ENCODE measurements around the gene ZCCHC7.
"Not testable (repeated sequence)": the region's sequence is repeated elsewhere in the genome, so short reads cannot be mapped to it uniquely, and the experiment has no call there.

The ZCCHC7 gene

DNA sequence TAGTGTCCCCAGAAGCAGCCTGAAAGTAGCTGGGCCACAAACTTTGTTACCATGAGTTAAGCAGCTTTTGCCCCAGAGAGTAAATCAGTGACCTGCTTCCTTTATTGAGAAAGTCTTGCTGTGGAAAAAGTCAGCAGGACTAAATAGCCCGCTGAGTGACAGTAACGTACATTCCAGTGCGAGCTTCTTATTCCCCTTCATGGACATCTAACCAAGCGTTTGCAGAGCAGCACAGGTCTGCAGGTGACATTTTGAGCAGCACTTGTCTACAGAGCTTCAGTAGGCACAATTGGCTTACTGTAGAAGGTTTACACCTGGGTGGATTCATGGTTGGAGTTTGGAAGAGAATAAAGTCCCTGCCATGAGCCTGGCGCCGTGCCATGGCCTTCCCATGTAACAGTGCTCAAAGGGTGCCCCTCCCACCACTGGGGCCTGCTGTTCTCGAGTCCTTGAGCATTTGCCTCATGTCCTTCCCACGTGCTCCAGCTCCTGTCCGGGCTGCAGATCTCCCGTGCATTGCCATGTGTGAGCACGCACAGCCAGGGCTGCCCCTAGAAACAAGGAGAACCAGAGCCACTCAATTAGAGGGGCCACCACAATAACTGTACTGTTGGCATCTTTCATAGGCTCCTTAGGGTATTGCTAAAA lies 260.8 kb downstream of the ZCCHC7 start:
- Histone ChIP-seq H3K36me3 (ENCODE audit: control insufficient read depth, insufficient read depth, low read length) (no peaks in the 10 kb centered on the region), H3K27me3 (ENCODE audit: control insufficient read depth, insufficient read depth, low read length) (no peaks in the 10 kb centered on the region), H3K4me3 (ENCODE audit: low read length) (no peak overlapping the region), H3K4me1 (ENCODE audit: control insufficient read depth, insufficient read depth, low read length) (no peaks in the 10 kb centered on the region), H3K9ac (ENCODE audit: low read length) (no peak overlapping the region), H3K9me3 (ENCODE audit: control insufficient read depth, low read length) (no peaks in the 10 kb centered on the region)

DNA sequence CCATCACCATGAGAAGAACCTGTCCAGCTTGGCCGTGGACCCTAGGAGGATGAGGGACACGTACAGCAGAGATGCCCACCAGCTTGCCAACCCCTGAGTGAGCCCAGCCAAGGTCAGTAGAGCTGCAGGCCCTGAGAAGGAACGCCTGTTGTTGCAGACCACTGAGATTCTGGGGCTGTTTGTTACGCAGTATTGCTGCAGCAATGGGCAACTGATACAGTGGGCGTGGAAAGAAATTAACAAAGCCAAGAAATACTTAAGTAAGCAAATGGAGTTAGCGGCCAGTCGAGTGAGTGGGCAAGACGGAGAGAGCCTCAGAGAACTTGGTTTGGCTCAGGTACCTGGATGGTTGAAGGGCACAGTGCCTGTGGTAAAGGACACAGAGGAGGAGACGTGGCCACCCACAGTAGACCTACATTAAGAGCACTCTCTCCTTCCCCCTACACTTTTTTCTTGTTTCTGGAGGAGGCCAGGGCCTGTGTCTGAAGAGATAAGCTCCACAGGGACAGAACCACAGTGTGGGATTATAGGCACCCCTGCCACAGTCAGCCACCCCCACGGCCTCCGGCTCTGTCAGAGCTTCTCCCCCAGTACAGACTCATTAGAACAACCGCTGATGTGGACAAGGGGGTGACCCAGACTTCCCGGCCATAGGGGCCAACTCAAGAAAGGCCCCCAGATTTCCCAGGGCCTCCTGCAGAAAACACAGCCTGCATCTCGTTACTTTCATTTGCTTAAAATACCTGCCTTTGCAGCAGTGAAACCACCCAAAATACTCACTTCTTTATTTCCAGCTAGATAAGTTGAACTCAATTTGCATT lies 262.0 kb downstream of the ZCCHC7 start:
- Histone ChIP-seq H3K4me1 (ENCODE audit: control insufficient read depth, insufficient read depth, low read length) (no peaks in the 10 kb centered on the region), H3K4me3 (ENCODE audit: low read length) (no peak overlapping the region), H3K9ac (ENCODE audit: low read length) (no peak overlapping the region), H3K36me3 (ENCODE audit: control insufficient read depth, insufficient read depth, low read length) (no peaks in the 10 kb centered on the region), H3K27me3 (ENCODE audit: control insufficient read depth, insufficient read depth, low read length) (no peaks in the 10 kb centered on the region), H3K9me3 (ENCODE audit: control insufficient read depth, low read length) (no peaks in the 10 kb centered on the region)

DNA sequence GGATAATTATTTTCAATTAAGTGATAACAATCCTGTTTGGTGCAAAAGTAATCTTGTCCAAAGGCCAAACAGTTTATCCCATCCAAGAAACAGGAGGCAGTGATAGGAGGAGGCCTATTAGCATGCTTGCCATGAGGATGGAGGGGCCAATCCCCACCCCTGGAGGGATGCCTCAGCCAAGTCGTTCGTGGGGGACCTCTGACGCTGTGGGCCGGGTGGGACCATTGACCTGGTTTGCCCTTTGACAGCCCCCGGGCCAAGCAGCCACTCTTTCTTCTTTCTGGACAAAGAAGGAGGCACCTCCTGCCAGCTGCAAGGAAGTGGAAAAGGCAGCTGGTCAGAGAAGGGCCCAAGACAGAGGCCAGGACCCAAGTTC lies 262.6 kb downstream of the ZCCHC7 start:
- no peaks in the 10 kb centered on the region for H3K36me3 ChIP-seq (ENCODE audit: control insufficient read depth, insufficient read depth, low read length)
- no peaks in the 10 kb centered on the region for H3K9me3 ChIP-seq (ENCODE audit: control insufficient read depth, low read length)
- no peak overlapping the region for H3K9ac ChIP-seq (ENCODE audit: low read length)
- H3K4me1 ChIP-seq (ENCODE audit: control insufficient read depth, insufficient read depth, low read length): no peaks in the 10 kb centered on the region
- H3K4me3 ChIP-seq (ENCODE audit: low read length): no peak overlapping the region
- H3K27me3 ChIP-seq (ENCODE audit: control insufficient read depth, insufficient read depth, low read length): no peaks in the 10 kb centered on the region

DNA sequence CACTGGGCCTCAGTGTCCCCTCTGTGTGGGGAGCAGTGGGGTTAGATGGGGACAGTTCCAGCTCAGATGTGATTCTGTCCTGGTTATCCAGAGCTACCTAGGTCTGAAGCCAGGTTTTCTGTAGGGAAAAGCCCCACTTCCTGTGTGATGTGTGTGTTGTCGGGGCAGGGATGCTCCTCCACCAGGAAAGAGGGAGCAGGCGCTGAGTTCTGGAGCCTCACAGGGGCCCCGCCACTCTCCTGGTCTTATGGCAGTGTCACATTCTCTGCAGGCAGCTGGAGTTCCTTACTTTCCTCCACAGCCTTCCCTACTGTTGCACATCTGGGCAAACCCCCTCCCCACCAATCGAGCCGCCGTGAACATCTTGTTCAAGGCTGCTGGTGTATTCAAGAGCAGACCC lies 263.0 kb downstream of the ZCCHC7 start:
- no peak overlapping the region for H3K4me3 ChIP-seq (ENCODE audit: low read length)
- H3K27me3 ChIP-seq (ENCODE audit: control insufficient read depth, insufficient read depth, low read length): no peaks in the 10 kb centered on the region
- no peaks in the 10 kb centered on the region for H3K4me1 ChIP-seq (ENCODE audit: control insufficient read depth, insufficient read depth, low read length)
- no peak overlapping the region for H3K9ac ChIP-seq (ENCODE audit: low read length)
- no peaks in the 10 kb centered on the region for H3K36me3 ChIP-seq (ENCODE audit: control insufficient read depth, insufficient read depth, low read length)
- no peaks in the 10 kb centered on the region for H3K9me3 ChIP-seq (ENCODE audit: control insufficient read depth, low read length)

DNA sequence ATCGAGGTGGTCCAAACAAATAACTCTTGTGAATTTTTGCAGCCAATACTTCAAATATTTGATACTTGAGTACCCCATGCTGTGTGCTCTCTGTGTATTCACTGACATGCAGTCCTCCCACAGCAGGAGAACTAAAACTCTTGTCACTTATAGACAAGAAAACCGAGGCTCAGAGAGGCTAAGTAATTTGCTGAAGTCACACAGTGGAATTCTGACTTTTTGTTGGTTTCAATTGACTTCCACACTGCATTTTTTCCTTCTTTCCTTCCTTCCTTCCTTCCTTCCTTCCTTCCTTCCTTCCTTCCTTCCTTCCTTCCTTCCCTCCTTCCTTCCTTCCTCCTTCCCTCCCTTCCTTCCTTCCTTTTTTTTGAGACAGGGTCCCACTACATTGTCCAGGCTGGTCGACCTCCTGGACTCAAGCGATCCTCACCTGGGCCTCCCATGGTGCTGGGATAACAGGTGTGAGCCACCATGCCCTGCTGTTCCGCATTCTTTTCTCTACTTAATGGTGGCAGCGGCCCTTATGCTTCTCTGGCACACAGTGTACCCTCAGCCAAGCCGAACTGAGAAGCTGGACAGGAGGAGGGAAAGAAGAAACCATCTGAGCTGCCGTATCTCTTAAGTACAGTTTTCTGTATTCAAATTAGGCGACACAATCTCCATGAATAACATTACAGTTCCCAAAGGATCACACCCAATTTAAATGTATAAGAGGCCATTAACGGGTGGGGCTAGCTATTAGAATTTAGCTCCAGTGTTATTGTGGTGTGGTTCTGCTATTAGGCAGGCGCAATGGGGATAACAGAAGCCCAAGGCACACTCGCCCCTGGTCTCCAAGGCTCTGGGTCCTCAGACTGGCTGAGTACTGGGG lies 263.7 kb downstream of the ZCCHC7 start:
- Histone ChIP-seq H3K9ac (ENCODE audit: low read length) (no peak overlapping the region), H3K27me3 (ENCODE audit: control insufficient read depth, insufficient read depth, low read length) (no peaks in the 10 kb centered on the region), H3K4me1 (ENCODE audit: control insufficient read depth, insufficient read depth, low read length) (no peaks in the 10 kb centered on the region), H3K36me3 (ENCODE audit: control insufficient read depth, insufficient read depth, low read length) (no peaks in the 10 kb centered on the region), H3K4me3 (ENCODE audit: low read length) (no peak overlapping the region), H3K9me3 (ENCODE audit: control insufficient read depth, low read length) (no peaks in the 10 kb centered on the region)

DNA sequence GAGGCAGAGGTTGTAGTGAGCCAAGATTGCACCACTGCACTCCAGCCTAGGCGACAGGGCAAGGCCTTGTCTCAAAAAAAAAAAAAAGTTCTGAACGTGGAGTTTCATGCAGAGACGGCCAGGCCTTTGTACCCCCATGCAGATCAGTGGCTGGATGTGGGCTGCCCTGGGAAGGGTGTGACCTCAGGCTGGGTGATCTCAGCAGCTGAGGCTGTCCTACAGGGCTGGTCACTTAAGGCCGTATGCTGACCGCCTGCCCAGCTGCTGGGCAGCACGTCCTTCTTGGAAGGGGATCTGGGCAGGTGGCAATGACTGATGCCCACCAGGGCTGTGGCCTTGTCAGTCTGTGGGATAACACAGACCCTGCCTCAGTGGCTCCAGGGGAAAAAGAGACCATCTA lies 264.9 kb downstream of the ZCCHC7 start:
- Histone ChIP-seq H3K9me3 (ENCODE audit: control insufficient read depth, low read length) (no peaks in the 10 kb centered on the region), H3K27me3 (ENCODE audit: control insufficient read depth, insufficient read depth, low read length) (no peaks in the 10 kb centered on the region), H3K9ac (ENCODE audit: low read length) (no peak overlapping the region), H3K4me3 (ENCODE audit: low read length) (no peak overlapping the region), H3K36me3 (ENCODE audit: control insufficient read depth, insufficient read depth, low read length) (no peaks in the 10 kb centered on the region), H3K4me1 (ENCODE audit: control insufficient read depth, insufficient read depth, low read length) (no peaks in the 10 kb centered on the region)

DNA sequence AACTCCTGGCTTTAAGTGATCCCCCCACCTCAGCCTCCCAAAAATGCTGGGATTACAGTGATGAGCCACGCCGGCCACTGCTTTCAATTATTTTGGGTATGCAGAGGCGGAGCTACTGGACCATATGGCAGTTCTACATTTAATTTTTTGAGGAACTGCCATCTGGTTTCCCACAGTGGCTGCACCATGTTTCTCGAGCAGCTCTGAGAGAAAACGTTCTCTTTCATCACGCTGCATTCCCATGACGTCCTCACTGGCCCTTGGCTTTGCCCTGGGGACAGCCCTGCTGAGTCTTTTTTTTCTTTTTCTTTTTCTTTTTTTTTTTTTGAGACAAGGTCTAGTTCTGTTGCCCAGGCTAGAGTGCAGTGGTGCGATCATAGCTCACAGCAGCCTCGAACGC lies 266.6 kb downstream of the ZCCHC7 start:
- Histone ChIP-seq H3K9ac (ENCODE audit: low read length) (no peak overlapping the region), H3K4me3 (ENCODE audit: low read length) (no peak overlapping the region), H3K27me3 (ENCODE audit: control insufficient read depth, insufficient read depth, low read length) (no peaks in the 10 kb centered on the region), H3K36me3 (ENCODE audit: control insufficient read depth, insufficient read depth, low read length) (no peaks in the 10 kb centered on the region), H3K4me1 (ENCODE audit: control insufficient read depth, insufficient read depth, low read length) (no peaks in the 10 kb centered on the region), H3K9me3 (ENCODE audit: control insufficient read depth, low read length) (no peaks in the 10 kb centered on the region)

DNA sequence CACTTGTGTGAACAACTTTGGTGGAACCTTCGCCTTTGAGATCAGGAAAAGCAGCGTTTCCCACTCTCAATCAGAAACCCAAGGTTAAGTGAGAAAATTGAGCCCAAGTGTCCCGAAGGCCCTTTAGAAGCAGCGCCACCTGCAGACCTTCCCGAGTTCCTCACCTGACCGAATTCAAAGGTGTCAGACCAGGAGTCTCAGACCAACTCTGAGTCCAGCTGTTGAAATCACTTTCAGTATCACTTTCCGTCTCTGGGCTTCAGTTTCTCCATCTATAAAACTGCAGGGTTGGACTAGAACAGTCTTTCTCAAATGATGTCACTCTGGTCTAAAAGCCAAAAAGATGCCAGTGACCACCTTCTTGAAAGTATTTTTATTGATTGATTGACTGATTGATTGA lies 270.4 kb downstream of the ZCCHC7 start:
- Histone ChIP-seq H3K4me1 (ENCODE audit: control insufficient read depth, insufficient read depth, low read length) (no peaks in the 10 kb centered on the region), H3K36me3 (ENCODE audit: control insufficient read depth, insufficient read depth, low read length) (no peaks in the 10 kb centered on the region), H3K9ac (ENCODE audit: low read length) (no peak overlapping the region), H3K27me3 (ENCODE audit: control insufficient read depth, insufficient read depth, low read length) (no peaks in the 10 kb centered on the region), H3K4me3 (ENCODE audit: low read length) (no peak overlapping the region), H3K9me3 (ENCODE audit: control insufficient read depth, low read length) (no peaks in the 10 kb centered on the region)

DNA sequence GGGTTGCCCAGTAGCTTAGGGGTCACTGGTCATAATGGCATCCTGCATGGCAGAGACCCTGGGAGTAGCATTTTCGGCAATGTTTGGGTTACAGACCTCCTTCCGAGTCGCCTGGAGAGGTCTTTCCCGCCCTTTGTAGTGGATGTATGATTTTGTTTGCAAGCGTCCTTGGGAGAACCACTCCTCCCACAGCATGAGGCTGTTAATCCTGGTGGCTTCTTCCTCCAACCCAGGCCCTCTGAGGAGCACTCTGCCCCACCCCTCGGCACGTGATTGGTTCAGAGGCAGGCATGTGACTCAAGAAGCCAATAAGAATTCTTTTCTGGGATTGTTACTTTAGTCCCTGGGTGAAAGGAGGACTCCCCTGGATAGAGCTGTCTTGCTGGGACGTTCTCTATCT lies 271.9 kb downstream of the ZCCHC7 start:
- H3K4me1 ChIP-seq (ENCODE audit: control insufficient read depth, insufficient read depth, low read length): no peaks in the 10 kb centered on the region
- H3K27me3 ChIP-seq (ENCODE audit: control insufficient read depth, insufficient read depth, low read length): no peaks in the 10 kb centered on the region
- no peaks in the 10 kb centered on the region for H3K36me3 ChIP-seq (ENCODE audit: control insufficient read depth, insufficient read depth, low read length)
- no peak overlapping the region for H3K9ac ChIP-seq (ENCODE audit: low read length)
- no peak overlapping the region for H3K4me3 ChIP-seq (ENCODE audit: low read length)
- no peaks in the 10 kb centered on the region for H3K9me3 ChIP-seq (ENCODE audit: control insufficient read depth, low read length)

DNA sequence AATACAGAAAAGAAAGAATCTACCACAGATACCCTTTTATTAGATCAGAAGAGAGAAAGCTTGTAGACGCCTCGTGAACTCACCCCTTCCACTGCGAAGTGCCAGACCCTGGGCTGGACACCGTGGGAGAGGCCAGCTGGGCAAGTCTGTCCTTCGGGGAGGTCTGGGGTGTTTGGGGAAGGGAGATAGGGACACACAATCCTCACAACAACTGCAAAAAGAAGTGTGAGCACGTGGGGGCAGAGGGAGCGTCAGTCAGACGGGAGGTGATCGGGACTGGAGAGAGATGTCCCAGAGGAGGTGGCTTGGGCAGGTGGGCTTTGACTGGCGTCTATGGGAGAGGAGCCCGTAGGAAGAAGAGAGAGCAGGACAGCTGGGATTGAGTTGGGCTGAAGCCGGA lies 274.9 kb downstream of the ZCCHC7 start:
- H3K9me3 ChIP-seq (ENCODE audit: control insufficient read depth, low read length): no peaks in the 10 kb centered on the region
- H3K4me1 ChIP-seq (ENCODE audit: control insufficient read depth, insufficient read depth, low read length): no peaks in the 10 kb centered on the region
- H3K4me3 ChIP-seq (ENCODE audit: low read length): no peak overlapping the region
- no peaks in the 10 kb centered on the region for H3K27me3 ChIP-seq (ENCODE audit: control insufficient read depth, insufficient read depth, low read length)
- no peak overlapping the region for H3K9ac ChIP-seq (ENCODE audit: low read length)
- no peaks in the 10 kb centered on the region for H3K36me3 ChIP-seq (ENCODE audit: control insufficient read depth, insufficient read depth, low read length)

DNA sequence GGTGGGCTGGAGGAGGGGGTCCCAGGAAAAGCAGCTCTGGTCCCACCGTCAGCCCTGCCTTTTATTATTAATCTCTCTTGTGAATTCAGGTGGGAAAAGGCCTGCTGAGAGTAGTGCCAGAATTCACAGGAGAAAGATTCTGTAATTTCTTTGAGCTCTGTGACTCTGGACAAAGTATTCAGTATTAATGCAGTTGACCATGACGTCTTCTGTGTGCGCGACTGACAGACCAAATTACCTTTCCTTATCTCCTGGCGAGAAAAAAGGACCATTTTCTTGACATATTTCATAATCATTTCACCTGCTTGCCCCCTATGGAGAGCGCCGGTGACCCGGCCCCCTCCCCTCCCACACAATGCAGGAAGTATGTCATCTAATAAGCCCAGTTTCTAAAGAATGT lies 275.3 kb downstream of the ZCCHC7 start:
- Histone ChIP-seq H3K4me3 (ENCODE audit: low read length) (no peak overlapping the region), H3K27me3 (ENCODE audit: control insufficient read depth, insufficient read depth, low read length) (no peaks in the 10 kb centered on the region), H3K36me3 (ENCODE audit: control insufficient read depth, insufficient read depth, low read length) (no peaks in the 10 kb centered on the region), H3K9ac (ENCODE audit: low read length) (no peak overlapping the region), H3K9me3 (ENCODE audit: control insufficient read depth, low read length) (no peaks in the 10 kb centered on the region), H3K4me1 (ENCODE audit: control insufficient read depth, insufficient read depth, low read length) (no peaks in the 10 kb centered on the region)

DNA sequence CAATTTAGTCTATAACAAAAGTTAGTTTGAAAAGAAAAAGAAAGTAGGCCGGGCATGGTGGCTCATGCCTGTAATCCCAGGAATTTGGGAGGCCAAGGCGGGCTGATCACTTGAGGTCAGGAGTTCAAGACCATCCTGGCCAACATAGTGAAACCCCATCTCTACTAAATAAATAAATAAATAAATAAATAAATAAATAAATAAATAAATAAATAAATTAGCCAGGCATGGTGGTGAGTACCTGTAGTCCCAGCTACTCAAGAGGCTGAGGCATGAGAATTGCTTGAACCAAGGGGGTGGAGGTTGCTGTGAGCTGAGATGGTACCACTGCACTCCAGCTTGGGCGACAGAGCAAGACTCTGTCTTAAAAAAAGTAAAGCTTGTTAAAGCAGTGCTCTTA lies 277.6 kb downstream of the ZCCHC7 start:
- not testable (repeated sequence) for H3K36me3 ChIP-seq (ENCODE audit: control insufficient read depth, insufficient read depth, low read length); H3K9me3 ChIP-seq (ENCODE audit: control insufficient read depth, low read length)

More for the DNA sequence above, 277.6 kb downstream of the ZCCHC7 start:
- H3K9ac ChIP-seq (ENCODE audit: low read length); H3K27me3 ChIP-seq (ENCODE audit: control insufficient read depth, insufficient read depth, low read length); H3K4me1 ChIP-seq (ENCODE audit: control insufficient read depth, insufficient read depth, low read length); H3K4me3 ChIP-seq (ENCODE audit: low read length): not testable (repeated sequence)
